GM23248 (cell line): ENCODE measurements around the gene KDELR3. TPM values are rescaled to one million over a fixed set of nuclear protein-coding genes. Genes with fewer than 3 reads are reported as not detected.

ENCODE experiments used
- DNase-seq: peaks from one replicate; pipeline ENCODE4 v3.0.0-alpha.2; 2015
- H2AFZ ChIP-seq: fragments of 200-600 bp; sonication (generic); 2 replicates; pipeline ENCODE4 v1.6.1; 2016; ENCODE audit warnings: antibody characterized with exemption
- H3F3A ChIP-seq: fragments of 200-600 bp; sonication (generic); 2 replicates; pipeline ENCODE4 v1.6.1; 2016; ENCODE audit warnings: mild to moderate bottlenecking, antibody characterized with exemption, mixed run types; ENCODE audit not compliant: insufficient read depth
- H3K27ac ChIP-seq: fragments of 200-600 bp; sonication (generic); 2 replicates; pipeline ENCODE4 v1.5.1; 2016; ENCODE audit warnings: mild to moderate bottlenecking
- H3K27me3 ChIP-seq: fragments of 200-600 bp; sonication (generic); replicated peaks from 2 replicates; pipeline ENCODE4 v1.6.1; 2016; ENCODE audit warnings: mild to moderate bottlenecking; ENCODE audit not compliant: insufficient read depth
- H3K36me3 ChIP-seq: fragments of 200-600 bp; sonication (generic); 2 replicates; pipeline ENCODE4 v1.6.1; 2016; ENCODE audit warnings: low read depth, mild to moderate bottlenecking
- H3K4me1 ChIP-seq: fragments of 200-600 bp; sonication (generic); 2 replicates; pipeline ENCODE4 v1.6.1; 2016; ENCODE audit warnings: mild to moderate bottlenecking; ENCODE audit not compliant: insufficient read depth
- H3K4me2 ChIP-seq: fragments of 200-600 bp; sonication (generic); one replicate; pipeline ENCODE4 v1.6.1; 2016; ENCODE audit warnings: mild to moderate bottlenecking; ENCODE audit not compliant: unreplicated experiment
- H3K4me3 ChIP-seq: fragments of 200-600 bp; sonication (generic); 2 replicates; pipeline ENCODE4 v1.5.1; 2016; ENCODE audit warnings: mild to moderate bottlenecking
- H3K79me2 ChIP-seq: fragments of 200-600 bp; sonication (generic); 2 replicates; pipeline ENCODE4 v1.6.1; 2016; ENCODE audit warnings: mild to moderate bottlenecking; ENCODE audit not compliant: insufficient read depth
- H3K9ac ChIP-seq: fragments of 200-600 bp; sonication (generic); 2 replicates; pipeline ENCODE4 v1.6.1; 2016; ENCODE audit warnings: mild to moderate bottlenecking
- H3K9me2 ChIP-seq: fragments of 200-600 bp; sonication (generic); 2 replicates; pipeline ENCODE4 v1.6.1; 2016; ENCODE audit warnings: mixed run types, mild to moderate bottlenecking, moderate library complexity; ENCODE audit not compliant: insufficient read depth
- H3K9me3 ChIP-seq: fragments of 200-600 bp; sonication (generic); one replicate; pipeline ENCODE4 v1.6.1; 2017; ENCODE audit warnings: low read depth
- H4K20me1 ChIP-seq: fragments of 200-600 bp; sonication (generic); 2 replicates; pipeline ENCODE4 v1.6.0; 2016; ENCODE audit not compliant: insufficient read depth
- EZH2 ChIP-seq: fragments of 200-600 bp; sonication (generic); IDR thresholded peaks from 2 replicates; pipeline ENCODE4 v1.6.1; 2018; ENCODE audit warnings: antibody characterized with exemption, mild to moderate bottlenecking; ENCODE audit not compliant: insufficient read depth, poor library complexity, severe bottlenecking
- EZH2phosphoT487 ChIP-seq: fragments of 200-600 bp; sonication (generic); IDR thresholded peaks from 2 replicates; pipeline ENCODE4 v1.6.1; 2018; ENCODE audit warnings: antibody characterized with exemption, moderate library complexity, mild to moderate bottlenecking, low read depth; ENCODE audit not compliant: insufficient read depth
- WGBS, 2 experiments: methylation state at CpG; one replicate each; pipeline ENCODE4 v1.1.6; 2015 to 2017; ENCODE audit warnings: low lambda C conversion rate in 2 of 2, low coverage in 1 of 2; ENCODE audit errors: missing lambda C conversion rate in 2 of 2; 5-methylcytosine and 5-hydroxymethylcytosine counted together
- in situ Hi-C: fragments of 300-500 bp; cut with MboI; formaldehyde crosslinking; loops from 2 replicates; pipeline ENCODE4 v1.15.0; 2020
- polyA plus RNA-seq: library from polyadenylated mRNA; unstranded; fragments of >200 nt; fragmentation: Nextera tagmentation; extraction: Ambion mirVana; gene quantifications from 2 replicates; pipeline ENCODE4 v1.2.1, GENCODE V29; 2016
- total RNA-seq: library from RNA; depleted of rRNA; stranded (reverse); fragments of >200 nt; shearing (Covaris generic); gene quantifications from 2 replicates; pipeline ENCODE4 v1.2.3, GENCODE V29; 2014

Gene KDELR3
- total and polyA plus RNA-seq, 2 experiments from 2014 or later, result 191 to 326 TPM

- no peak overlapping the region for H3K9ac ChIP-seq
- no peak overlapping the region for H2AFZ ChIP-seq
- H3K9me3 ChIP-seq, result no peaks in the 10 kb centered on the region
- in situ Hi-C loops, result no loop called here
- peaks cover 95% of the 10 kb centered on the region for H3K36me3 ChIP-seq
- no peak overlapping the region for H3K4me3 ChIP-seq
- peak; percentile 46 for DNase-seq
- peaks cover 94% of the 10 kb centered on the region for H3F3A ChIP-seq
- H3K27ac ChIP-seq, result peak overlapping the region; percentile 16
- no peaks in the 10 kb centered on the region for H4K20me1 ChIP-seq
- H3K27me3 ChIP-seq, result no peaks in the 10 kb centered on the region
- no peaks in the 10 kb centered on the region for H3K9me2 ChIP-seq
- H3K4me2 ChIP-seq, result no peak overlapping the region
- peaks cover 51% of the 10 kb centered on the region for H3K79me2 ChIP-seq
- WGBS, 2 experiments, result 54 to 56% methylated on average over 4 to 5 of the region's 5 CpGs
- 0 out of 2 replicates have a peak, but pooled peaks cover 2% of the 10 kb centered on the region for H3K4me1 ChIP-seq
- no peak for TF ChIP-seq EZH2
- TF ChIP-seq EZH2phosphoT487, result no peak
Observed at GRCh38 chr22:38485783-38486182, 17.9 kb downstream of the KDELR3 start.

GRCh38 chr22:38487946-38488345 is 20.1 kb downstream of the KDELR3 start:
- H3K9me3 ChIP-seq, result no peaks in the 10 kb centered on the region
- H3K27me3 ChIP-seq, result no peaks in the 10 kb centered on the region
- H4K20me1 ChIP-seq, result 0 out of 2 replicates have a peak, but pooled peaks cover 5% of the 10 kb centered on the region
- peaks cover 93% of the 10 kb centered on the region for H3F3A ChIP-seq
- H3K4me2 ChIP-seq, result no peak overlapping the region
- H3K36me3 ChIP-seq, result peaks cover 95% of the 10 kb centered on the region
- no peak overlapping the region for H3K27ac ChIP-seq
- no peaks in the 10 kb centered on the region for H3K9me2 ChIP-seq
- DNase-seq, result no peak
- in situ Hi-C loops, result no loop called here
- peaks cover 73% of the 10 kb centered on the region for H3K79me2 ChIP-seq
- peaks cover 21% of the 10 kb centered on the region for H3K4me1 ChIP-seq
- no peak overlapping the region for H2AFZ ChIP-seq
- WGBS, 2 experiments, result 83 to 86% methylated on average over 6 of the region's 6 CpGs
- H3K4me3 ChIP-seq, result no peak overlapping the region
- TF ChIP-seq EZH2phosphoT487, result no peak
- no peak overlapping the region for H3K9ac ChIP-seq

GRCh38 chr22:38489142-38489541 is 21.2 kb downstream of the KDELR3 start:
- TF ChIP-seq EZH2phosphoT487 (no peak), EZH2 (no peak)
- H3K4me2 ChIP-seq, result no peak overlapping the region
- no peak overlapping the region for H3K9ac ChIP-seq
- H3K4me3 ChIP-seq, result no peak overlapping the region
- no peaks in the 10 kb centered on the region for H3K9me2 ChIP-seq
- in situ Hi-C loops, result no loop called here
- H2AFZ ChIP-seq, result no peak overlapping the region
- peaks cover 32% of the 10 kb centered on the region for H3K4me1 ChIP-seq
- H3K27ac ChIP-seq, result peak overlapping the region; percentile 4; the same call in 1 of the 2 replicates
- 97 to 98% methylated on average over 17 of the region's 17 CpGs for WGBS, 2 experiments
- 0 out of 2 replicates have a peak, but pooled peaks cover 5% of the 10 kb centered on the region for H4K20me1 ChIP-seq
- DNase-seq, result no peak
- H3K27me3 ChIP-seq, result no peaks in the 10 kb centered on the region
- peaks cover 95% of the 10 kb centered on the region for H3K36me3 ChIP-seq
- peaks cover 93% of the 10 kb centered on the region for H3F3A ChIP-seq
- H3K9me3 ChIP-seq, result no peaks in the 10 kb centered on the region
- H3K79me2 ChIP-seq, result peaks cover 85% of the 10 kb centered on the region

GRCh38 chr22:38489561-38490145 is 21.8 kb downstream of the KDELR3 start:
- no peak overlapping the region for H3K4me3 ChIP-seq
- H3K27me3 ChIP-seq, result no peaks in the 10 kb centered on the region
- peaks cover 90% of the 10 kb centered on the region for H3K79me2 ChIP-seq
- H3K36me3 ChIP-seq, result peaks cover 95% of the 10 kb centered on the region
- in situ Hi-C loops, result no loop called here
- no peak overlapping the region for H3K4me2 ChIP-seq
- no peak for DNase-seq
- no peak overlapping the region for H3K9ac ChIP-seq
- H3K9me2 ChIP-seq, result no peaks in the 10 kb centered on the region
- H2AFZ ChIP-seq, result no peak overlapping the region
- peaks cover 93% of the 10 kb centered on the region for H3F3A ChIP-seq
- TF ChIP-seq EZH2phosphoT487, result no peak
- TF ChIP-seq EZH2, result no peak
- WGBS, 2 experiments, result 71 to 73% methylated on average over 7 of the region's 7 CpGs
- peak overlapping the region; percentile 4; the same call in 1 of the 2 replicates for H3K27ac ChIP-seq
- no peaks in the 10 kb centered on the region for H3K9me3 ChIP-seq
- H3K4me1 ChIP-seq, result peaks cover 37% of the 10 kb centered on the region
- H4K20me1 ChIP-seq, result 0 out of 2 replicates have a peak, but pooled peaks cover 5% of the 10 kb centered on the region

- Histone ChIP-seq H3K9me2 (no peaks in the 10 kb centered on the region), H3K4me1 (peaks cover 39% of the 10 kb centered on the region), H3K36me3 (peaks cover 95% of the 10 kb centered on the region), H3K4me2 (no peak overlapping the region), H2AFZ (no peak overlapping the region), H3K9me3 (no peaks in the 10 kb centered on the region), H3K4me3 (no peak overlapping the region), H3K79me2 (peaks cover 98% of the 10 kb centered on the region), H4K20me1 (0 out of 2 replicates have a peak, but pooled peaks cover 5% of the 10 kb centered on the region), H3K9ac (no peak overlapping the region), H3F3A (peaks cover 93% of the 10 kb centered on the region), H3K27me3 (no peaks in the 10 kb centered on the region), H3K27ac (peak overlapping the region; percentile 35)
- TF ChIP-seq EZH2phosphoT487, result no peak
- TF ChIP-seq EZH2, result no peak
- in situ Hi-C loops, result no loop called here
- WGBS, 2 experiments, result 74 to 81% methylated on average over 2 of the region's 2 CpGs
- DNase-seq, result no peak
Observed at GRCh38 chr22:38490475-38490874, 22.6 kb downstream of the KDELR3 start.
